Peyer's patch (tissue), 4 donors: ENCODE results near the gene SRRM4.

ENCODE experiments used
- POLR2A ChIP-seq, 2 donors: fragments of 450-650 bp; IDR thresholded peaks; one replicate each; pipeline ENCODE4 v1.5.1; 2017; ENCODE audit warnings: antibody characterized with exemption in 2 of 2, mild to moderate bottlenecking in 2 of 2, moderate library complexity in 2 of 2
- TF ChIP-seq, protein P1 (sequence below), 6 experiments: fragments of 450-650 bp in 4 of 6; fragments of 200-600 bp in 2 of 6; sonication (generic) in 1 of 6; IDR thresholded peaks; one replicate each; pipeline ENCODE4 v1.5.1; 2017 to 2019; ENCODE audit warnings: antibody characterized with exemption in 6 of 6, mild to moderate bottlenecking in 3 of 6, moderate library complexity in 1 of 6

DNA sequence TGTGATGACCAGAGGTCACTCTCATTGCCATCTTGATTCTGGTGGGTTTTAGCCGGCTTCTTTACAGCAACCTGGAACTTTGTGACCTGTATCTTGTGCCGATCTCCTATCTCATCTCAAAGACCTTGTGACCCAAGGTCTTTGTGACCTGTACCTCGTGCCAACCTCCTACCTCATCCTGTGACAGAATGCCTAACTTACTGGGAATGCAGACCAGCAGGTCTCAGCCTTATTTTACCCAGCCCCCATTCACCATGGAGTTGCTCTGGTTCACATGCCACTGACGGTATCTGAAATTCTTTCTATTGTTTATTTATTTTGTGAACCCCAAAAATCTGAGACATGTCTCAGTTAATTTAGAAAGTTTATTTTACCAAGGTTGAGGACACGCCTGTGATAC lies 189.9 kb downstream of the SRRM4 start:
- TF ChIP-seq, protein P1, sequence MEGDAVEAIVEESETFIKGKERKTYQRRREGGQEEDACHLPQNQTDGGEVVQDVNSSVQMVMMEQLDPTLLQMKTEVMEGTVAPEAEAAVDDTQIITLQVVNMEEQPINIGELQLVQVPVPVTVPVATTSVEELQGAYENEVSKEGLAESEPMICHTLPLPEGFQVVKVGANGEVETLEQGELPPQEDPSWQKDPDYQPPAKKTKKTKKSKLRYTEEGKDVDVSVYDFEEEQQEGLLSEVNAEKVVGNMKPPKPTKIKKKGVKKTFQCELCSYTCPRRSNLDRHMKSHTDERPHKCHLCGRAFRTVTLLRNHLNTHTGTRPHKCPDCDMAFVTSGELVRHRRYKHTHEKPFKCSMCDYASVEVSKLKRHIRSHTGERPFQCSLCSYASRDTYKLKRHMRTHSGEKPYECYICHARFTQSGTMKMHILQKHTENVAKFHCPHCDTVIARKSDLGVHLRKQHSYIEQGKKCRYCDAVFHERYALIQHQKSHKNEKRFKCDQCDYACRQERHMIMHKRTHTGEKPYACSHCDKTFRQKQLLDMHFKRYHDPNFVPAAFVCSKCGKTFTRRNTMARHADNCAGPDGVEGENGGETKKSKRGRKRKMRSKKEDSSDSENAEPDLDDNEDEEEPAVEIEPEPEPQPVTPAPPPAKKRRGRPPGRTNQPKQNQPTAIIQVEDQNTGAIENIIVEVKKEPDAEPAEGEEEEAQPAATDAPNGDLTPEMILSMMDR (IDR thresholded peaks at IDR 0.05), result no peak
- TF ChIP-seq POLR2A (IDR thresholded peaks at IDR 0.05), result no peak
